GM10248 (cell line): ENCODE measurements around the gene SYK.
"Not testable (repeated sequence)": the region's sequence is repeated elsewhere in the genome, so short reads cannot be mapped to it uniquely, and the experiment has no call there.

ENCODE experiments used
- CTCF ChIA-PET: fragments of 300-600 bp; sonication (Branson Sonifier 250); formaldehyde crosslinking; extraction: SDS; loops from one replicate; lab custom pipeline; 2021; ENCODE audit warnings: antibody characterized with exemption; lab: Yijun Ruan, JAX
- POLR2A ChIA-PET: fragments of 350-650 bp; sonication (Branson Sonifier 250); formaldehyde crosslinking; extraction: SDS; loops from one replicate; lab custom pipeline; 2020; ENCODE audit warnings: antibody characterized with exemption; lab: Yijun Ruan, JAX
- DNase-seq: peaks from one replicate; pipeline ENCODE4 v3.0.0; 2012; ENCODE audit errors: extremely low spot score
- TF ChIP-seq, protein P1 (sequence below): IDR thresholded peaks from 2 replicates; pipeline ENCODE4 v1.5.1; 2012; ENCODE audit warnings: mild to moderate bottlenecking, low read depth; ENCODE audit errors: extremely low read depth, missing control alignments, control extremely low read depth

SYK gene

DNA sequence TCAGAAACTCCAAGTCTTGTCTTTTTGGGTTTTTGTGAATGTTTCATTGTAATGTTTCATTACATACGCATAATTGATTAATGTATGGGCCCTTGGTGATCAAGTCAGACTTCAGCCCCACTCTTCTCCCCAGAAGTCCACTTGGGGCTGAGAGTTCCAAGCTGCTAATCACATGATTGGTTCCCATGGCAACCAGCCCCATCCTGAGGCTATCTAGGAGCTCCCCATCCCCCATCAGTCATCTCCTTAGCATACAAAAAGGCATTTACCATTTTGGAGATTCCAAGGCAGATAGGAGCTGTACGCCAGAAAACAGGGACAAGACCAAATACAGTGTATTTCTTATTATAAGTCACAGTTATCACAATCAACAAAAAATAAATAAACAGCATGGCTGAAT, 22.9 kb upstream of the SYK start:
- CTCF ChIA-PET: interaction anchor here (1.1 to 1.6 kb wide), 3 partner anchors 11 to 47 kb away, joined by 4 to 5 read pairs (median 5); no protein-coding TSS in a partner anchor
- TF ChIP-seq, protein P1, sequence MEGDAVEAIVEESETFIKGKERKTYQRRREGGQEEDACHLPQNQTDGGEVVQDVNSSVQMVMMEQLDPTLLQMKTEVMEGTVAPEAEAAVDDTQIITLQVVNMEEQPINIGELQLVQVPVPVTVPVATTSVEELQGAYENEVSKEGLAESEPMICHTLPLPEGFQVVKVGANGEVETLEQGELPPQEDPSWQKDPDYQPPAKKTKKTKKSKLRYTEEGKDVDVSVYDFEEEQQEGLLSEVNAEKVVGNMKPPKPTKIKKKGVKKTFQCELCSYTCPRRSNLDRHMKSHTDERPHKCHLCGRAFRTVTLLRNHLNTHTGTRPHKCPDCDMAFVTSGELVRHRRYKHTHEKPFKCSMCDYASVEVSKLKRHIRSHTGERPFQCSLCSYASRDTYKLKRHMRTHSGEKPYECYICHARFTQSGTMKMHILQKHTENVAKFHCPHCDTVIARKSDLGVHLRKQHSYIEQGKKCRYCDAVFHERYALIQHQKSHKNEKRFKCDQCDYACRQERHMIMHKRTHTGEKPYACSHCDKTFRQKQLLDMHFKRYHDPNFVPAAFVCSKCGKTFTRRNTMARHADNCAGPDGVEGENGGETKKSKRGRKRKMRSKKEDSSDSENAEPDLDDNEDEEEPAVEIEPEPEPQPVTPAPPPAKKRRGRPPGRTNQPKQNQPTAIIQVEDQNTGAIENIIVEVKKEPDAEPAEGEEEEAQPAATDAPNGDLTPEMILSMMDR: no peak
- POLR2A ChIA-PET: no interaction called here
- DNase-seq: no peak

DNA sequence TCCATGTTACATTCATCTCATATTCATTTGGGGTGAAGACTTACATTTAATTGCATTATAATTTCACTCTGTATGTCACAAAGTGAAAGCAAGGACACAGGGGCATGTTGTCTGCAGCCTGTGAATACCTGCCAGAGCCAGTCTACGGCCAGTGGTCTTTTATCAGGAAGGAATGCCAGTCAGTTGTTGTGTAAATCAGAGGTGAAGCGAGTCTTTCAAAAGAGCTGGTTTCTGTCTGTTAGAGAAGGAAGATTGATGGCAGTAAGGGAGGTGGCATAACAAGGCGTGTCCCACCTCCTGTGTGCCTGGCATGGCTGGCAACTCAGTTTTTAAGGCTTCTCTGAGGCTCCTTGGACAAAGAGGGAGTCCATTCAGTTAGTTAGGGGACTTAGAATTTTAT, 18.1 kb upstream of the SYK start:
- DNase-seq: no peak
- TF ChIP-seq, protein P1: no peak
- ChIA-PET CTCF (interaction anchor here (1.8 kb wide), 2 partner anchors 8 to 87 kb away, joined by 4 read pairs; no protein-coding TSS in a partner anchor), POLR2A (interaction anchor here (0.5 kb wide), 1 partner anchor 1508 kb away, joined by 4 read pairs; no protein-coding TSS in a partner anchor)

DNA sequence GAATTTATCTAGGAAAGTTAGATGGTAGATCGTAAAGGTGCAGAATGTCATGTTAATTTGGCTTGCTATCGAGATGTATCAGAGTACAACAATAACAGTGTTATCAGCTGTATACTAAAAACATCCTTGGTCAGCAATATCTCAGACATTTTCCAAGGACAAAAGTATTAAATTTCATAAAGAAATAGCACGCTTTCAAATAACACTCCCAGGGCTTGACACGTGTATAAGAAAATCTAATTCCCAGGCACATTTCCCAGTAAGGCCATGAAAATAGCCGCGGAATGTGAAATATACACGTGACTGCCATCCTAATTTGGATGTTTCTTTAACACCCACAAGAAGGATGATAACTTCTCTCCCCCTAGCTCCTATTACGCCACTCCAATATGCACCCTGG, 17.7 kb upstream of the SYK start:
- CTCF ChIA-PET: interaction anchor here (1.8 kb wide), 1 partner anchor 87 kb away, joined by 4 read pairs; no protein-coding TSS in a partner anchor
- POLR2A ChIA-PET: interaction anchor here (0.5 kb wide), 1 partner anchor 1508 kb away, joined by 4 read pairs; no protein-coding TSS in a partner anchor
- TF ChIP-seq, protein P1: no peak

DNA sequence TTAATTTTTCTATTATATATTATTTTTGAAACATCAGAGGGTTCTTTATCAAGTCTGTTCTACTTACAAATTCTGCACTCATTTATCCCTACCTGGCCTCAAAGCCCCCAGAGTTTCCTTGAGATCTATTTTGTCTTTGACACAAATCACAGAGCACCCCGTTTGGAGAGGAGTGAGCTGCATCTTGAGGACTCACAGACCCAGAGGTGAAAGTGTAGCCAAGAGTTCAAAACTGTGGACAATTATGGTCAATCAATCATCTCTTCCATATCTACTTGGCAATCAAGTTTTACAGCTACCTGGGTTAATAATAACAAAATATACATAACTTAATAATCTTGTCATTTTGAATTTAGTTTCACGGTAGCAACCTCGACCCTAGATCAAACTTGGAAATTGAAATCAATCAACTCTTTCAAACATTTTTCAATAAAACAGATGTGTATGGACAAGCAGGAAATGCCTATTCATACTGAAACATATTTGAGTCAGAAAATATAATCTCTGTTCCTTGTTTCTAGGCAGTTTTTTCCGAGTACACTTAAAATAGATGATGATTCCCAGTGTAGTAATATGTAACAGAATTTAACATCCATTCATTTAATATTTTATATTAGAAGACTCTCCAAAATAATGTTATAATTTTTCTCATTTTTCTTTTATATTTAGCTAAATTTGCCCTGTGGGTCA, 13.7 kb upstream of the SYK start:
- no peak for DNase-seq
- ChIA-PET POLR2A (no interaction called here), CTCF (interaction anchor here (1.1 to 1.6 kb wide), 2 partner anchors 13 kb away, joined by 3 to 9 read pairs; partner anchors contain the start of gene SYK)
- TF ChIP-seq, protein P1: no peak

More for the DNA sequence above, 17.7 kb upstream of the SYK start:
- DNase-seq: no peak

DNA sequence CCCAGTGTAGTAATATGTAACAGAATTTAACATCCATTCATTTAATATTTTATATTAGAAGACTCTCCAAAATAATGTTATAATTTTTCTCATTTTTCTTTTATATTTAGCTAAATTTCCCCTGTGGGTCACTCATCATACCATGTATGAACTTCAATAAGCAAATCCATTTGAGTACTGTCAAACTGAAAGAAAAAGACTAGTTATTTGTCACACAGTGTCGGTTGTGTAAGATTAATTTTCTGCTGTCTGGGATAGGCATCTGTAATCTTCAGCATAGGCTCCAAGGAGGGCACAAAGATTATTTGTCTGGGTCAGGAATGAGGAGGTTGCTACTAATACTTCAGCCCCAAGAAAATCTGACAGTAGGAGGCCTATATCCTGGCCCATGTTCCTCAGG, 13.1 kb upstream of the SYK start:
- DNase-seq, POLR2A ChIA-PET: not testable (repeated sequence)
- CTCF ChIA-PET: interaction anchor here (1.1 to 1.6 kb wide), 4 partner anchors 10 to 43 kb away, joined by 3 to 9 read pairs (median 4); partner anchors contain the start of gene SYK

DNA sequence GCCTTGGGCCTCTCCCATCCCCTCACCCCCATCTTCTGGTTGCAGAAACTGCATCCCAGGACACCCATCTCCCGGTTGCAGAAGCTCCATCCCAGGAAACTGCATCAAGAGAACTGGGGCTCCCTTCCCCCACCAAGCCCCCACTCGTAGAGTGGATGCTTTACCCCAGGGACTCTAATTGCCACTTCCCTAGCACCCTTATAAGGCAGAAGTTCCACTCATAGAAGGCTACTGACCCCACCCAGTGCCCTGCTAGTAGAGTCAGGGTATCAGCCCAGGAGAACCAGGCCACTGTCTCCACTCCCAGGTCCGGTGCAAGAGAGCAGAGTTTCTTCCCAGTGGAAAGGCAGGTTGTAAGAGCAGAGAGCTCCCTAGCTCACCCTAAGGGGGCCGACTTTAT, 12.2 kb upstream of the SYK start:
- TF ChIP-seq, protein P1: no peak
- DNase-seq: no peak
- ChIA-PET POLR2A (no interaction called here), CTCF (interaction anchor here (1.1 to 1.7 kb wide), 6 partner anchors 11 to 48 kb away, joined by 3 to 5 read pairs (median 4); partner anchors contain the start of gene SYK)

DNA sequence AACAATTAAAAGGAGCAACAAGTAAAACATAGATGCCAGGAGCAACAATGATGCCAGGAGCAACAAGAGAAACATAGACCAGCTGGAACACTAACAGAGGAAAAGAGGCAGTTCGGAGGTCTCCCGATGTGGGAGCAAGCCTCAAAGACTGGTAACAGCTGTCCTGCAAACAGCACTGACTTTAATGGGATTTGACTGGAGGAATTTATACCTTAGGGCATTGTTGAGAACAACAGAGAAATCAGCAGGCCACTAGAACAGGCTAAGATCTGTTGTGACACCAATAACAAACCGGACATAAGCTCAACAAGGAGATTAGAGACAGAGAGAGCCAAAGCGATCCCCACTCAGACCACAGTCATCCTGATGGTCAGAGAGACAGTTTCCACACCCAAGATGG, 11.8 kb upstream of the SYK start:
- ChIA-PET POLR2A (no interaction called here), CTCF (interaction anchor here (1.1 to 1.7 kb wide), 5 partner anchors 11 to 48 kb away, joined by 3 to 5 read pairs (median 4); no protein-coding TSS in a partner anchor)
- TF ChIP-seq, protein P1: no peak
- no peak for DNase-seq

DNA sequence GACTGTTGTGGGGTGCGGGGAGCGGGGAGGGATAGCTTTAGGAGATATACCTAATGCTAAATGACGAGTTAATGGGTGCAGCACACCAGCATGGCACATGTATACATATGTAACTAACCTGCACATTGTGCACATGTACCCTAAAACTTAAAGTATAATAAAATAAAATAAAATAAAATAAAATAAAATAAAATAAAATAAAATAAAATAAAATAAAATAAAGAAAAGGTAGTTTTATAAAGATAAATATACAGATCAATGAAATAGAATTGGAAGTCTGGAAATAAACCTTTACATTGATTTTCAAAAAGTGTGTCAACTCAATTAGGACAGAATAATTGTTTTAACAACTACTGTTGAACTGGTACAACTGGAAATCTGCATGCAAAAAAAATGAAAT, 8.6 kb upstream of the SYK start:
- DNase-seq, POLR2A ChIA-PET, CTCF ChIA-PET: not testable (repeated sequence)
